Endothelial cell of umbilical vein (primary cell): ENCODE results near the gene SP9. TPM values are rescaled to one million over a fixed set of nuclear protein-coding genes. Genes with fewer than 3 reads are reported as not detected.

ENCODE experiments used
- BruUV-seq: library from RNA; stranded (reverse); fragments of 400-500 nt; replicated peaks from 2 replicates; lab custom pipeline; 2021; lab: Mats Ljungman, UMichigan
- CTCF ChIA-PET: fragments of 300-600, 350-600 bp; sonication (Branson Sonifier 250); formaldehyde crosslinking; loops from one replicate; lab custom pipeline; 2021; ENCODE audit warnings: antibody characterized with exemption, inconsistent platforms; lab: Charles Lee
- POLR2A ChIA-PET: fragments of 300-600, 350-600 bp; sonication (Branson Sonifier 250); formaldehyde crosslinking; loops from one replicate; lab custom pipeline; 2021; ENCODE audit warnings: antibody characterized with exemption, inconsistent platforms; lab: Charles Lee
- DNase-seq: peaks from one replicate; pipeline ENCODE4 v3.0.0-alpha.2; 2011; ENCODE audit warnings: low read depth, low spot score
- FAIRE-seq: peaks from 2 replicates; lab custom pipeline; 2011; peaks lifted over from hg19 to GRCh38; lab: Jason Lieb, UNC
- H2AFZ ChIP-seq: 2 replicates; pipeline ENCODE4 v1.6.0; 2012; ENCODE audit warnings: low read depth, low read length, control low read depth, inconsistent platforms
- H3K27ac ChIP-seq: 2 replicates; pipeline ENCODE4 v1.5.1; 2011; ENCODE audit warnings: low read depth, mild to moderate bottlenecking, control low read depth, low read length, moderate library complexity; ENCODE audit not compliant: insufficient read depth
- H3K27me3 ChIP-seq, 2 experiments: 2 replicates each; pipeline versions ENCODE4 v1.6.0 to v1.6.1; 2011; ENCODE audit warnings: low read length in 2 of 2, mixed read lengths in 1 of 2; ENCODE audit not compliant: control insufficient read depth in 2 of 2, insufficient read depth in 2 of 2
- H3K36me3 ChIP-seq, 2 experiments: 2 replicates in 1 of 2; 3 replicates in 1 of 2; pipeline ENCODE4 v1.5.1; 2011; ENCODE audit warnings: low read length in 2 of 2, mild to moderate bottlenecking in 1 of 2, moderate library complexity in 1 of 2; ENCODE audit not compliant: control insufficient read depth in 2 of 2, insufficient read depth in 2 of 2; ENCODE audit errors: extremely low read depth in 1 of 2
- H3K4me1 ChIP-seq: 3 replicates; pipeline ENCODE4 v1.5.1; 2011; ENCODE audit warnings: mild to moderate bottlenecking, low read length; ENCODE audit not compliant: control insufficient read depth, insufficient read depth; ENCODE audit errors: extremely low read depth
- H3K4me2 ChIP-seq: 2 replicates; pipeline ENCODE4 v1.6.1; 2011; ENCODE audit warnings: low read length, control low read depth, mixed read lengths; ENCODE audit not compliant: insufficient read depth
- H3K4me3 ChIP-seq, 3 experiments: fragments of 200-600 bp in 1 of 3; sonication (generic), shearing (Covaris generic) in 1 of 3; replicated peaks in 1 of 3; 2 replicates each; pipeline ENCODE4 v1.5.1; 2011 to 2016; ENCODE audit warnings: control low read depth in 3 of 3, low read length in 3 of 3, mild to moderate bottlenecking in 2 of 3, inconsistent platforms in 1 of 3, low read depth in 1 of 3, moderate library complexity in 1 of 3; ENCODE audit not compliant: insufficient read depth in 1 of 3
- H3K79me2 ChIP-seq: 2 replicates; pipeline ENCODE4 v1.6.0; 2012; ENCODE audit warnings: low read length, inconsistent platforms; ENCODE audit not compliant: control insufficient read depth, insufficient read depth
- H3K9ac ChIP-seq: replicated peaks from 2 replicates; pipeline ENCODE3; 2011; ENCODE audit warnings: low read length, control low read depth; ENCODE audit not compliant: insufficient read depth; ENCODE audit errors: extremely low read depth
- H3K9me1 ChIP-seq: replicated peaks from 3 replicates; pipeline ENCODE4 v1.6.0; 2011; ENCODE audit warnings: mild to moderate bottlenecking, low read length; ENCODE audit not compliant: control insufficient read depth, insufficient read depth; ENCODE audit errors: extremely low read depth
- H3K9me3 ChIP-seq: replicated peaks from 2 replicates; pipeline ENCODE4 v1.5.1; 2012; ENCODE audit warnings: low read length, inconsistent platforms; ENCODE audit not compliant: control insufficient read depth, insufficient read depth
- H4K20me1 ChIP-seq: replicated peaks from 2 replicates; pipeline ENCODE3; 2011; ENCODE audit warnings: mild to moderate bottlenecking, low read length; ENCODE audit not compliant: control insufficient read depth, insufficient read depth; ENCODE audit errors: extremely low read depth
- CTCF ChIP-seq, 2 donors: IDR thresholded peaks; 1 replicate in 1 of 2; 2 replicates in 1 of 2; pipeline ENCODE4 v1.5.1; 2011; ENCODE audit warnings: low read length in 2 of 2, mild to moderate bottlenecking in 2 of 2, moderate library complexity in 2 of 2, control low read depth in 1 of 2, inconsistent platforms in 1 of 2, low read depth in 1 of 2; ENCODE audit not compliant: insufficient read depth in 1 of 2; ENCODE audit errors: extremely low read depth in 1 of 2
- EZH2 ChIP-seq: IDR thresholded peaks from 2 replicates; pipeline ENCODE4 v1.6.1; 2012; ENCODE audit warnings: borderline replicate concordance, low read depth, mild to moderate bottlenecking, moderate library complexity, low read length, inconsistent platforms; ENCODE audit not compliant: severe bottlenecking
- FOS ChIP-seq: IDR thresholded peaks from 2 replicates; pipeline ENCODE4 v1.6.1; 2011; ENCODE audit warnings: mild to moderate bottlenecking, low read length, moderate library complexity, borderline replicate concordance; ENCODE audit not compliant: insufficient read depth
- GATA2 ChIP-seq: IDR thresholded peaks from 2 replicates; pipeline ENCODE4 v1.7.0; 2011; ENCODE audit warnings: low read depth, mild to moderate bottlenecking, moderate library complexity, mixed read lengths, low read length; ENCODE audit not compliant: insufficient read length, insufficient read depth
- JUN ChIP-seq: IDR thresholded peaks from 2 replicates; pipeline ENCODE4 v1.6.1; 2011; ENCODE audit warnings: borderline replicate concordance, low read depth; ENCODE audit not compliant: insufficient read length, insufficient read depth
- MAX ChIP-seq: IDR thresholded peaks from 2 replicates; pipeline ENCODE4 v1.6.1; 2011; ENCODE audit not compliant: insufficient read depth, insufficient read length
- MYC ChIP-seq: IDR thresholded peaks from one replicate; pipeline ENCODE4 v1.6.1; 2011; ENCODE audit warnings: mild to moderate bottlenecking, low read depth, low read length
- POLR2A ChIP-seq: IDR thresholded peaks from 2 replicates; pipeline ENCODE4 v1.6.1; 2012; ENCODE audit warnings: low read depth, mild to moderate bottlenecking, control low read depth, low read length
- POLR2AphosphoS5 ChIP-seq: IDR thresholded peaks from 2 replicates; pipeline ENCODE4 v1.6.1; 2012; ENCODE audit warnings: low read depth, mild to moderate bottlenecking, control low read depth, low read length, moderate library complexity; ENCODE audit not compliant: insufficient read depth
- dilution Hi-C: fragments of 300-500 bp; cut with MboI; formaldehyde crosslinking; loops from one replicate; pipeline ENCODE4 v1.15.0; 2019; ENCODE audit warnings: low sequenced_read_pairs; ENCODE audit not compliant: extremely low pct_ligation_motif_present
- intact Hi-C: fragments of 100-400 bp; cut with micrococcal nuclease; formaldehyde crosslinking; loops from one replicate; pipeline ENCODE4 v1.10.0; 2022
- polyA plus RNA-seq, 4 experiments: library from polyadenylated mRNA; depleted of rRNA in 3 of 4; stranded (reverse) in 3 of 4; unstranded in 1 of 4; fragments of >200 nt; gene quantifications; 2 replicates each; pipeline versions ENCODE4 v1.2.1 to v1.2.3, GENCODE V29; 2011 to 2012; ENCODE audit warnings: missing spikeins in 1 of 4
- total RNA-seq: library from RNA; stranded (reverse); gene quantifications from 2 replicates; pipeline ENCODE4 v1.2.3, GENCODE V29; 2021

The SP9 gene
- total and polyA plus RNA-seq, 2 donors (not counting 3 experiments of a cell fraction or from before 2014, with no cell fraction given): not detected

GRCh38 chr2:174325373-174326160 lies 9.2 kb upstream of the SP9 start:
- Histone ChIP-seq H3K4me1 (peaks cover 8% of the 10 kb centered on the region), H4K20me1 (no peaks in the 10 kb centered on the region), H2AFZ (no peak overlapping the region), H3K9me1 (no peaks in the 10 kb centered on the region), H3K9me3 (no peaks in the 10 kb centered on the region), H3K9ac (no peak overlapping the region), H3K27ac (no peak overlapping the region), H3K79me2 (no peaks in the 10 kb centered on the region), H3K27me3 (peaks cover 57 to 67% of the 10 kb centered on the region in 2 experiments), H3K4me3 (no peak overlapping the region), H3K4me2 (no peak overlapping the region), H3K36me3 (no peaks in the 10 kb centered on the region)
- dilution Hi-C loops (no loop called here), intact Hi-C loops (no loop called here)
- TF ChIP-seq JUN (no peak), MYC (no peak), MAX (no peak), POLR2A (no peak), EZH2 (no peak), GATA2 (no peak), POLR2AphosphoS5 (no peak), FOS (no peak), CTCF (IDR thresholded peaks at IDR 0.05; ENCODE audit: extremely low read depth in 1 of 2, insufficient read depth in 1 of 2, low read depth in 1 of 2, low read length in 2 of 2) (no peak)
- FAIRE-seq: peak; percentile 12
- CTCF ChIA-PET: interaction anchor here (0.8 to 1.9 kb wide), 5 partner anchors 8 to 24 kb away, joined by 3 to 6 read pairs (median 4); no protein-coding TSS in a partner anchor
- POLR2A ChIA-PET: no interaction called here
- no TSS peak for BruUV-seq
- no peak for DNase-seq
